Panc1 (cell line): Measurements from ENCODE around the gene FADS2.

ENCODE experiments used
- CTCF ChIP-seq: fragments of 450-650 bp; IDR thresholded peaks from 2 replicates; pipeline ENCODE4 v1.5.1; 2017; ENCODE audit warnings: mild to moderate bottlenecking
- POLR2AphosphoS5 ChIP-seq: IDR thresholded peaks from 2 replicates; pipeline ENCODE4 v1.6.1; 2012; ENCODE audit warnings: mild to moderate bottlenecking, low read depth, low read length, moderate library complexity
- SIN3A ChIP-seq: IDR thresholded peaks from 2 replicates; pipeline ENCODE4 v1.6.1; 2012; ENCODE audit warnings: low read depth, mild to moderate bottlenecking, low read length, moderate library complexity, borderline replicate concordance; ENCODE audit not compliant: insufficient read depth

GRCh38 chr11:61795876-61796526 lies 32.1 kb upstream of the FADS2 start:
- TF ChIP-seq CTCF: no peak
- no peak for TF ChIP-seq POLR2AphosphoS5
- TF ChIP-seq SIN3A: no peak
